ENCODE results near the gene CHAF1A.

CHAF1A gene

GRCh38 chr19:4429771-4430171 lies 27.3 kb downstream of the CHAF1A start:
- Histone ChIP-seq H2BK15ac (ENCODE audit: low read depth, poor library complexity, severe bottlenecking) (no peak overlapping the region), H3K14ac (ENCODE audit: low read length in 2 of 2) (no peak overlapping the region), H3K4ac (ENCODE audit: low read depth in 1 of 2, low read length in 2 of 2) (no peak overlapping the region), H3K18ac (ENCODE audit: low read depth in 1 of 2, low read length in 2 of 2) (no peak overlapping the region), H3K4me1 (ENCODE audit: control insufficient read depth, insufficient read depth, low read depth, low read length) (peaks cover 3% of the 10 kb centered on the region), H2AK5ac (ENCODE audit: low read length, severe bottlenecking) (no peak overlapping the region), H3K36me3 (ENCODE audit: control insufficient read depth in 1 of 2, insufficient read depth in 2 of 2, low read depth in 1 of 2, low read length in 2 of 2) (peaks cover 44 to 56% of the 10 kb centered on the region in 2 experiments), H3K79me1 (replicated peaks; ENCODE audit: low read length, poor library complexity, severe bottlenecking) (peaks cover 9% of the 10 kb centered on the region), H2AFZ (ENCODE audit: low read depth, low read length) (no peak overlapping the region), H4K91ac (ENCODE audit: low read length) (no peak overlapping the region), H3K4me3 (ENCODE audit: insufficient read depth in 1 of 2, low read depth in 1 of 2, low read length in 2 of 2) (no peak overlapping the region), H3K9me3 (ENCODE audit: control insufficient read depth, low read length) (no peaks in the 10 kb centered on the region), H3K27ac (ENCODE audit: low read length, poor library complexity, severe bottlenecking) (no peak overlapping the region), H3K4me2 (ENCODE audit: low read length, poor library complexity, severe bottlenecking) (no peak overlapping the region), H2BK5ac (ENCODE audit: low read depth, low read length, poor library complexity, severe bottlenecking) (no peak overlapping the region), H3K27me3 (ENCODE audit: control insufficient read depth in 1 of 2, insufficient read depth in 1 of 2, low read length in 2 of 2) (no peaks in the 10 kb centered on the region), H2BK120ac (ENCODE audit: low read depth, low read length) (no peak overlapping the region), H4K8ac (ENCODE audit: low read length) (no peak overlapping the region), H3K9ac (ENCODE audit: low read length) (no peak overlapping the region), H3K23ac (ENCODE audit: low read length in 2 of 2) (no peak overlapping the region), H2BK12ac (ENCODE audit: low read length in 2 of 2) (no peak overlapping the region)
- DNase-seq: no peak
- 93% methylated on average over 12 of the region's 12 CpGs for WGBS

GRCh38 chr19:4430760-4431159 lies 28.3 kb downstream of the CHAF1A start:
- no peak overlapping the region for H2BK5ac ChIP-seq (ENCODE audit: low read depth, low read length, poor library complexity, severe bottlenecking)
- H2BK12ac ChIP-seq (ENCODE audit: low read length in 2 of 2): no peak overlapping the region
- no peak overlapping the region for H3K14ac ChIP-seq (ENCODE audit: low read length in 2 of 2)
- H4K91ac ChIP-seq (ENCODE audit: low read length): no peak overlapping the region
- no peak overlapping the region for H3K9ac ChIP-seq (ENCODE audit: low read length)
- peaks cover 44 to 53% of the 10 kb centered on the region in 2 experiments for H3K36me3 ChIP-seq (ENCODE audit: control insufficient read depth in 1 of 2, insufficient read depth in 2 of 2, low read depth in 1 of 2, low read length in 2 of 2)
- H3K9me3 ChIP-seq (ENCODE audit: control insufficient read depth, low read length): no peaks in the 10 kb centered on the region
- H3K4me2 ChIP-seq (ENCODE audit: low read length, poor library complexity, severe bottlenecking): no peak overlapping the region
- DNase-seq: no peak
- H2BK120ac ChIP-seq (ENCODE audit: low read depth, low read length): no peak overlapping the region
- H4K8ac ChIP-seq (ENCODE audit: low read length): no peak overlapping the region
- H3K4me3 ChIP-seq (ENCODE audit: insufficient read depth in 1 of 2, low read depth in 1 of 2, low read length in 2 of 2): no peak overlapping the region
- H2AFZ ChIP-seq (ENCODE audit: low read depth, low read length): no peak overlapping the region
- no peak overlapping the region for H3K27ac ChIP-seq (ENCODE audit: low read length, poor library complexity, severe bottlenecking)
- no peak overlapping the region for H2BK15ac ChIP-seq (ENCODE audit: low read depth, poor library complexity, severe bottlenecking)
- WGBS: 97% methylated on average over 11 of the region's 12 CpGs
- no peaks in the 10 kb centered on the region for H3K27me3 ChIP-seq (ENCODE audit: control insufficient read depth in 1 of 2, insufficient read depth in 1 of 2, low read length in 2 of 2)
- no peaks in the 10 kb centered on the region for H3K4me1 ChIP-seq (ENCODE audit: control insufficient read depth, insufficient read depth, low read depth, low read length)
- no peak overlapping the region for H3K4ac ChIP-seq (ENCODE audit: low read depth in 1 of 2, low read length in 2 of 2)
- peaks cover 7% of the 10 kb centered on the region for H3K79me1 ChIP-seq (replicated peaks; ENCODE audit: low read length, poor library complexity, severe bottlenecking)
- H3K23ac ChIP-seq (ENCODE audit: low read length in 2 of 2): no peak overlapping the region
- H2AK5ac ChIP-seq (ENCODE audit: low read length, severe bottlenecking): no peak overlapping the region
- H3K18ac ChIP-seq (ENCODE audit: low read depth in 1 of 2, low read length in 2 of 2): no peak overlapping the region

GRCh38 chr19:4431296-4431695 lies 28.9 kb downstream of the CHAF1A start:
- H3K79me1 ChIP-seq (replicated peaks; ENCODE audit: low read length, poor library complexity, severe bottlenecking): peaks cover 7% of the 10 kb centered on the region
- H3K4me1 ChIP-seq (ENCODE audit: control insufficient read depth, insufficient read depth, low read depth, low read length): peaks cover under 1% of the 10 kb centered on the region
- no peak overlapping the region for H2BK15ac ChIP-seq (ENCODE audit: low read depth, poor library complexity, severe bottlenecking)
- H3K18ac ChIP-seq (ENCODE audit: low read depth in 1 of 2, low read length in 2 of 2): no peak overlapping the region
- H3K9me3 ChIP-seq (ENCODE audit: control insufficient read depth, low read length): no peaks in the 10 kb centered on the region
- H4K8ac ChIP-seq (ENCODE audit: low read length): no peak overlapping the region
- no peak overlapping the region for H2BK120ac ChIP-seq (ENCODE audit: low read depth, low read length)
- no peak overlapping the region for H2BK12ac ChIP-seq (ENCODE audit: low read length in 2 of 2)
- H3K9ac ChIP-seq (ENCODE audit: low read length): no peak overlapping the region
- no peak overlapping the region for H3K4me2 ChIP-seq (ENCODE audit: low read length, poor library complexity, severe bottlenecking)
- no peak overlapping the region for H3K4ac ChIP-seq (ENCODE audit: low read depth in 1 of 2, low read length in 2 of 2)
- H2AK5ac ChIP-seq (ENCODE audit: low read length, severe bottlenecking): no peak overlapping the region
- no peak for DNase-seq
- H2AFZ ChIP-seq (ENCODE audit: low read depth, low read length): no peak overlapping the region
- no peak overlapping the region for H3K4me3 ChIP-seq (ENCODE audit: insufficient read depth in 1 of 2, low read depth in 1 of 2, low read length in 2 of 2)
- no peak overlapping the region for H3K27ac ChIP-seq (ENCODE audit: low read length, poor library complexity, severe bottlenecking)
- H3K27me3 ChIP-seq (ENCODE audit: control insufficient read depth in 1 of 2, insufficient read depth in 1 of 2, low read length in 2 of 2): no peaks in the 10 kb centered on the region
- H3K14ac ChIP-seq (ENCODE audit: low read length in 2 of 2): no peak overlapping the region
- H3K36me3 ChIP-seq (ENCODE audit: control insufficient read depth in 1 of 2, insufficient read depth in 2 of 2, low read depth in 1 of 2, low read length in 2 of 2): peaks cover 44 to 54% of the 10 kb centered on the region in 2 experiments
- WGBS: 95% methylated on average over 9 of the region's 9 CpGs
- no peak overlapping the region for H4K91ac ChIP-seq (ENCODE audit: low read length)
- H2BK5ac ChIP-seq (ENCODE audit: low read depth, low read length, poor library complexity, severe bottlenecking): no peak overlapping the region
- no peak overlapping the region for H3K23ac ChIP-seq (ENCODE audit: low read length in 2 of 2)

GRCh38 chr19:4431808-4432674 lies 29.6 kb downstream of the CHAF1A start:
- Histone ChIP-seq H3K9ac (ENCODE audit: low read length) (no peak overlapping the region), H3K4me3 (ENCODE audit: insufficient read depth in 1 of 2, low read depth in 1 of 2, low read length in 2 of 2) (no peak overlapping the region), H3K18ac (ENCODE audit: low read depth in 1 of 2, low read length in 2 of 2) (no peak overlapping the region), H2AK5ac (ENCODE audit: low read length, severe bottlenecking) (no peak overlapping the region), H3K36me3 (ENCODE audit: control insufficient read depth in 1 of 2, insufficient read depth in 2 of 2, low read depth in 1 of 2, low read length in 2 of 2) (peaks cover 44 to 62% of the 10 kb centered on the region in 2 experiments), H3K79me1 (replicated peaks; ENCODE audit: low read length, poor library complexity, severe bottlenecking) (peaks cover 13% of the 10 kb centered on the region), H2BK120ac (ENCODE audit: low read depth, low read length) (no peak overlapping the region), H3K14ac (ENCODE audit: low read length in 2 of 2) (no peak overlapping the region), H3K4ac (ENCODE audit: low read depth in 1 of 2, low read length in 2 of 2) (no peak overlapping the region), H4K91ac (ENCODE audit: low read length) (no peak overlapping the region), H3K4me2 (ENCODE audit: low read length, poor library complexity, severe bottlenecking) (no peak overlapping the region), H2BK5ac (ENCODE audit: low read depth, low read length, poor library complexity, severe bottlenecking) (no peak overlapping the region), H3K9me3 (ENCODE audit: control insufficient read depth, low read length) (no peaks in the 10 kb centered on the region), H4K8ac (ENCODE audit: low read length) (no peak overlapping the region), H3K4me1 (ENCODE audit: control insufficient read depth, insufficient read depth, low read depth, low read length) (peaks cover 2% of the 10 kb centered on the region), H2AFZ (ENCODE audit: low read depth, low read length) (no peak overlapping the region), H3K27ac (ENCODE audit: low read length, poor library complexity, severe bottlenecking) (no peak overlapping the region), H3K23ac (ENCODE audit: low read length in 2 of 2) (no peak overlapping the region), H2BK15ac (ENCODE audit: low read depth, poor library complexity, severe bottlenecking) (no peak overlapping the region), H3K27me3 (ENCODE audit: control insufficient read depth in 1 of 2, insufficient read depth in 1 of 2, low read length in 2 of 2) (no peaks in the 10 kb centered on the region), H2BK12ac (ENCODE audit: low read length in 2 of 2) (no peak overlapping the region)
- DNase-seq: no peak
- WGBS: 96% methylated on average over 26 of the region's 26 CpGs

Measured in mesenchymal stem cell (in vitro differentiated cells and primary cell).